DOHH2 (cell line): Measurements from ENCODE around the gene AIG1.

Experiments
- H3F3A ChIP-seq: fragments of 200-600 bp; sonication (generic), shearing (Covaris generic); 2 replicates; pipeline ENCODE4 v1.6.0; 2016; ENCODE audit warnings: antibody characterized with exemption, mild to moderate bottlenecking; ENCODE audit not compliant: control insufficient read depth, insufficient read depth
- H3K27ac ChIP-seq: fragments of 200-600 bp; sonication (generic); 2 replicates; pipeline ENCODE4 v1.5.1; 2014; ENCODE audit warnings: low read depth, mild to moderate bottlenecking, low read length, moderate library complexity
- H3K27me3 ChIP-seq: fragments of 200-600 bp; sonication (generic); 2 replicates; pipeline ENCODE4 v1.6.1; 2014; ENCODE audit warnings: mild to moderate bottlenecking, low read length, mixed read lengths; ENCODE audit not compliant: control insufficient read depth
- H3K36me3 ChIP-seq: fragments of 200-600 bp; sonication (generic); 2 replicates; pipeline ENCODE4 v1.6.1; 2014; ENCODE audit warnings: mild to moderate bottlenecking, low read length, moderate library complexity, mixed read lengths; ENCODE audit not compliant: control insufficient read depth
- H3K4me1 ChIP-seq: fragments of 200-600 bp; sonication (generic); 2 replicates; pipeline ENCODE4 v1.6.1; 2014; ENCODE audit warnings: mild to moderate bottlenecking, low read length, mixed read lengths; ENCODE audit not compliant: control insufficient read depth
- H3K4me2 ChIP-seq: fragments of 200-600 bp; sonication (generic); 2 replicates; pipeline ENCODE4 v1.6.0; 2014; ENCODE audit warnings: mild to moderate bottlenecking, low read length, moderate library complexity
- H3K4me3 ChIP-seq: fragments of 200-600 bp; sonication (generic); 2 replicates; pipeline ENCODE4 v1.5.1; 2014; ENCODE audit warnings: mild to moderate bottlenecking, low read length, mixed read lengths
- H3K79me2 ChIP-seq: fragments of 200-600 bp; sonication (generic); 2 replicates; pipeline ENCODE4 v1.6.1; 2014; ENCODE audit warnings: mild to moderate bottlenecking, low read length, mixed read lengths; ENCODE audit not compliant: control insufficient read depth
- H3K9me2 ChIP-seq: fragments of 200-600 bp; sonication (generic); replicated peaks from 2 replicates; pipeline ENCODE4 v1.6.1; 2014; ENCODE audit warnings: mild to moderate bottlenecking, low read length, mixed read lengths; ENCODE audit not compliant: control insufficient read depth
- H3K9me3 ChIP-seq: fragments of 200-600 bp; sonication (generic); 2 replicates; pipeline ENCODE4 v1.6.1; 2014; ENCODE audit warnings: antibody characterized with exemption, low read length, mixed read lengths; ENCODE audit not compliant: control insufficient read depth, insufficient read depth
- H4K20me1 ChIP-seq: fragments of 200-600 bp; sonication (generic); 2 replicates; pipeline ENCODE4 v1.6.0; 2014; ENCODE audit warnings: low read depth, mild to moderate bottlenecking, antibody characterized with exemption, low read length, moderate library complexity; ENCODE audit not compliant: control insufficient read depth, insufficient read depth
- EZH2phosphoT487 ChIP-seq: fragments of 200-600 bp; sonication (generic); IDR thresholded peaks from 2 replicates; pipeline ENCODE4 v1.6.1; 2017; ENCODE audit warnings: borderline replicate concordance, mild to moderate bottlenecking, antibody characterized with exemption, low read length, moderate library complexity, mixed read lengths
- TF ChIP-seq, protein P1 (sequence below): fragments of 200-600 bp; sonication (generic); IDR thresholded peaks from one replicate; pipeline ENCODE4 v1.5.1; 2014; ENCODE audit warnings: antibody characterized with exemption, mild to moderate bottlenecking, low read depth, low read length; ENCODE audit not compliant: poor library complexity, severe bottlenecking

The AIG1 gene

DNA sequence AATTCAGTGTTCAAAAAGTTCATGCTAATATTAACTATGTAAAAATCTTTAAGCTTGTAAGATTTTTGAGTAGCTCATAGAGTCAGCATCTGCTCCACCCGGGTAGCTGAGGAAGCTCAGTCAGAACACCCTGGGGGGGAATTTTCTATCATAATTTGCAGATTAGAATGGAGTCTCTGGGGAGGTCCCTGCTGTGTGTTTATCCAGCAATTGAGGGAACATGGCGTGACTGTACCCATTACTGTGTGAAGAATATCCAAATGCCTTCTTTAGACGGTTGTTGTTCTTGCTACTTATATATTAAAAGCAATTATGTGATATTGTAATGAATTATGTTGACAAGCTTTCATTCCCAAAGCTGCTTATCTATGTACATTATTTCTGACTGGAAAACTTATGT is 64.8 kb downstream of the AIG1 start:
- Histone ChIP-seq H3K4me1 (no peaks in the 10 kb centered on the region), H3K4me2 (no peak overlapping the region), H3F3A (no peaks in the 10 kb centered on the region), H3K27ac (no peak overlapping the region), H4K20me1 (no peaks in the 10 kb centered on the region), H3K27me3 (no peaks in the 10 kb centered on the region), H3K9me2 (no peaks in the 10 kb centered on the region), H3K4me3 (no peak overlapping the region), H3K36me3 (no peaks in the 10 kb centered on the region), H3K9me3 (no peaks in the 10 kb centered on the region), H3K79me2 (no peaks in the 10 kb centered on the region)
- TF ChIP-seq, protein P1, sequence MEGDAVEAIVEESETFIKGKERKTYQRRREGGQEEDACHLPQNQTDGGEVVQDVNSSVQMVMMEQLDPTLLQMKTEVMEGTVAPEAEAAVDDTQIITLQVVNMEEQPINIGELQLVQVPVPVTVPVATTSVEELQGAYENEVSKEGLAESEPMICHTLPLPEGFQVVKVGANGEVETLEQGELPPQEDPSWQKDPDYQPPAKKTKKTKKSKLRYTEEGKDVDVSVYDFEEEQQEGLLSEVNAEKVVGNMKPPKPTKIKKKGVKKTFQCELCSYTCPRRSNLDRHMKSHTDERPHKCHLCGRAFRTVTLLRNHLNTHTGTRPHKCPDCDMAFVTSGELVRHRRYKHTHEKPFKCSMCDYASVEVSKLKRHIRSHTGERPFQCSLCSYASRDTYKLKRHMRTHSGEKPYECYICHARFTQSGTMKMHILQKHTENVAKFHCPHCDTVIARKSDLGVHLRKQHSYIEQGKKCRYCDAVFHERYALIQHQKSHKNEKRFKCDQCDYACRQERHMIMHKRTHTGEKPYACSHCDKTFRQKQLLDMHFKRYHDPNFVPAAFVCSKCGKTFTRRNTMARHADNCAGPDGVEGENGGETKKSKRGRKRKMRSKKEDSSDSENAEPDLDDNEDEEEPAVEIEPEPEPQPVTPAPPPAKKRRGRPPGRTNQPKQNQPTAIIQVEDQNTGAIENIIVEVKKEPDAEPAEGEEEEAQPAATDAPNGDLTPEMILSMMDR, result no peak
- TF ChIP-seq EZH2phosphoT487, result no peak

DNA sequence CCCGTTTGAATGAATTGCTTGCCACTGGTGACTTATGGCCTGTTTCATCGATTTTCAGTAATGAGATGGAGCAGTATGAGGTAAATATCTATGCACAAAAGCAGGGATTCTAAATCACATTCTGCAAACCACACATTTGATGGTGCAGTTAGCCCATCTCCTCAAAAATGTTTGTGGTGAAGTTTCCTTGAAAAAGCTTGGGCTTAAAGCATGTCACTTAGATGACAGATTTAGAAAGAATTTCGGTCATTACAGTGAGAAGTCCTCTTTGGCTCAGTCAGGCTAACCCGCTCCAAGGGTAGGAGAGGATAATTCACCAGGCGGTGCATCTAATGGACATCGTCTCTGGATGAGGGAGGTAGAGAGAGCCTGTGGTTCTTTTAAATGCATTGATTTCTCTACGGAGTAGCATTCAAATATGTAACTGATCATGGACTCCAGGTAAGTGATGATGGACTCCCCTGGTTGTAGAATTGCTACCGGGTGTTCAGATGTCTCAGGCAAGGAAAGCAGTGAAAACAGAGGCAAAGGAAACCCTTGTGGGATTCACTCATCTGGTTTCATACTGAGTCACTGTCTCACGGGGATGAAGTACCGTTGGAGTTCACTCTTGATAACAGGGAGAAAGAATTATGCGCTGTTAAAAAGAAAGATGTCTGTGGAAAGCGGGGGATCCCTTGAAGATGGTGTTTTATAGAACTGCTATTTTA is 65.3 kb downstream of the AIG1 start:
- no peaks in the 10 kb centered on the region for H3K36me3 ChIP-seq
- TF ChIP-seq, protein P1, result no peak
- H3F3A ChIP-seq, result no peaks in the 10 kb centered on the region
- no peaks in the 10 kb centered on the region for H3K27me3 ChIP-seq
- no peaks in the 10 kb centered on the region for H3K4me1 ChIP-seq
- no peaks in the 10 kb centered on the region for H3K79me2 ChIP-seq
- H3K9me3 ChIP-seq, result peaks cover 4% of the 10 kb centered on the region; the same call in 1 of the 2 replicates
- no peaks in the 10 kb centered on the region for H3K9me2 ChIP-seq
- H4K20me1 ChIP-seq, result no peaks in the 10 kb centered on the region
- no peak overlapping the region for H3K4me3 ChIP-seq
- H3K27ac ChIP-seq, result no peak overlapping the region
- H3K4me2 ChIP-seq, result no peak overlapping the region

DNA sequence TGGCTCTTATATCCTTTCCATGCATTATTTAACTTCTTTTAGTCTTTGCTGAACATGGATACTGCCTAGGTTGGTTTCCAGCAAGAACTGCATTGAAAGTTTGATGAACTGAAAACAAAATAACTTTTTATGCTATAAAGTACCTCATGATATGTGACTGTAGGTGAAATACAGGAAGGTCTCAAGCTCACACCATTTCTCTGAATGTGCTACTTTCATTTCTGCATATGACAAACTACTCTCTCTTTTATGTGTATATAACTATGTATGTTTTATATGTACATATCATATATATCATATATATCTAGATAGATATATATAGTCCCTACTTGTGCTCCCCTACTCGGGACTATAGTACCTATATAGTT is 65.9 kb downstream of the AIG1 start:
- H3K4me3 ChIP-seq, result no peak overlapping the region
- H3K27me3 ChIP-seq, result no peaks in the 10 kb centered on the region
- H3F3A ChIP-seq, result no peaks in the 10 kb centered on the region
- no peaks in the 10 kb centered on the region for H4K20me1 ChIP-seq
- no peak overlapping the region for H3K27ac ChIP-seq
- H3K9me3 ChIP-seq, result peaks cover 4% of the 10 kb centered on the region; the same call in 1 of the 2 replicates
- H3K4me2 ChIP-seq, result no peak overlapping the region
- no peaks in the 10 kb centered on the region for H3K4me1 ChIP-seq
- H3K9me2 ChIP-seq, result no peaks in the 10 kb centered on the region
- no peaks in the 10 kb centered on the region for H3K36me3 ChIP-seq
- no peaks in the 10 kb centered on the region for H3K79me2 ChIP-seq
- TF ChIP-seq EZH2phosphoT487, result no peak
- TF ChIP-seq, protein P1, result no peak
